Loucy (cell line): ENCODE data around the gene PBRM1.

ENCODE experiments used
- H2AFZ ChIP-seq: fragments of 200-600 bp; sonication (generic); 2 replicates; pipeline ENCODE4 v1.6.0; 2016; ENCODE audit warnings: antibody characterized with exemption, mild to moderate bottlenecking, low read length, moderate library complexity
- H3F3A ChIP-seq: fragments of 200-600 bp; 2 replicates; pipeline ENCODE4 v1.6.0; 2016; ENCODE audit warnings: antibody characterized with exemption, low read depth, mild to moderate bottlenecking
- H3K27me3 ChIP-seq: fragments of 200-600 bp; sonication (generic); 2 replicates; pipeline ENCODE4 v1.6.1; 2014; ENCODE audit warnings: low read length, mild to moderate bottlenecking; ENCODE audit not compliant: insufficient read depth, poor library complexity, severe bottlenecking
- H3K36me3 ChIP-seq: fragments of 200-600 bp; sonication (generic); 2 replicates; pipeline ENCODE4 v1.6.1; 2016; ENCODE audit warnings: low read length; ENCODE audit not compliant: insufficient read depth
- H3K4me1 ChIP-seq: fragments of 200-600 bp; sonication (generic); 2 replicates; pipeline ENCODE4 v1.5.1; 2014; ENCODE audit warnings: low read length, mild to moderate bottlenecking; ENCODE audit not compliant: insufficient read depth, poor library complexity, severe bottlenecking
- H3K4me2 ChIP-seq: fragments of 200-600 bp; sonication (generic); 2 replicates; pipeline ENCODE4 v1.6.0; 2014; ENCODE audit warnings: antibody characterized with exemption, low read length, low read depth, mild to moderate bottlenecking; ENCODE audit not compliant: poor library complexity, severe bottlenecking
- H3K4me3 ChIP-seq: fragments of 200-600 bp; sonication (generic); 2 replicates; pipeline ENCODE4 v1.5.1; 2014; ENCODE audit warnings: low read length, mild to moderate bottlenecking, mixed read lengths; ENCODE audit not compliant: poor library complexity, severe bottlenecking
- H3K79me2 ChIP-seq: fragments of 200-600 bp; sonication (generic); 2 replicates; pipeline ENCODE4 v1.6.1; 2014; ENCODE audit warnings: low read length; ENCODE audit not compliant: insufficient read depth
- H3K9ac ChIP-seq: fragments of 200-600 bp; sonication (generic); 2 replicates; pipeline ENCODE4 v1.6.0; 2014; ENCODE audit warnings: mild to moderate bottlenecking, low read depth, low read length, moderate library complexity; ENCODE audit not compliant: poor library complexity, severe bottlenecking
- H3K9me2 ChIP-seq: fragments of 200-600 bp; sonication (generic); replicated peaks from 2 replicates; pipeline ENCODE4 v1.6.1; 2016; ENCODE audit warnings: low read depth, low read length, mixed read lengths
- H3K9me3 ChIP-seq: fragments of 200-600 bp; sonication (generic); 2 replicates; pipeline ENCODE4 v1.6.1; 2014; ENCODE audit warnings: mild to moderate bottlenecking, antibody characterized with exemption, low read length, low read depth; ENCODE audit not compliant: insufficient read depth
- H4K20me1 ChIP-seq: fragments of 200-600 bp; sonication (generic); 2 replicates; pipeline ENCODE4 v1.6.0; 2014; ENCODE audit warnings: antibody characterized with exemption, low read length, mild to moderate bottlenecking; ENCODE audit not compliant: insufficient read depth, poor library complexity, severe bottlenecking
- EZH2phosphoT487 ChIP-seq: fragments of 200-600 bp; IDR thresholded peaks from 2 replicates; pipeline ENCODE4 v1.6.1; 2018; ENCODE audit warnings: antibody characterized with exemption, mild to moderate bottlenecking, moderate library complexity, borderline replicate concordance
- TF ChIP-seq, protein P1 (sequence below): fragments of 200-600 bp; sonication (generic); conservative IDR thresholded peaks from 2 replicates; pipeline ENCODE4 v1.5.1; 2014; ENCODE audit warnings: mild to moderate bottlenecking, antibody characterized with exemption, low read length

Gene PBRM1

GRCh38 chr3:52600258-52600657, 85.5 kb downstream of the PBRM1 start:
- Histone ChIP-seq H4K20me1 (no peaks in the 10 kb centered on the region), H3K36me3 (peaks cover 79% of the 10 kb centered on the region), H3K79me2 (peaks cover 3% of the 10 kb centered on the region; the same call in 1 of the 2 replicates), H2AFZ (no peak overlapping the region), H3K4me3 (no peak overlapping the region), H3K9me2 (no peaks in the 10 kb centered on the region), H3K9me3 (peaks cover 7% of the 10 kb centered on the region; the same call in 1 of the 2 replicates), H3K9ac (no peak overlapping the region), H3K4me1 (no peaks in the 10 kb centered on the region), H3K27me3 (no peaks in the 10 kb centered on the region), H3F3A (0 out of 2 replicates have a peak, but pooled peaks cover 3% of the 10 kb centered on the region), H3K4me2 (no peak overlapping the region)
- no peak for TF ChIP-seq EZH2phosphoT487
- TF ChIP-seq, protein P1, sequence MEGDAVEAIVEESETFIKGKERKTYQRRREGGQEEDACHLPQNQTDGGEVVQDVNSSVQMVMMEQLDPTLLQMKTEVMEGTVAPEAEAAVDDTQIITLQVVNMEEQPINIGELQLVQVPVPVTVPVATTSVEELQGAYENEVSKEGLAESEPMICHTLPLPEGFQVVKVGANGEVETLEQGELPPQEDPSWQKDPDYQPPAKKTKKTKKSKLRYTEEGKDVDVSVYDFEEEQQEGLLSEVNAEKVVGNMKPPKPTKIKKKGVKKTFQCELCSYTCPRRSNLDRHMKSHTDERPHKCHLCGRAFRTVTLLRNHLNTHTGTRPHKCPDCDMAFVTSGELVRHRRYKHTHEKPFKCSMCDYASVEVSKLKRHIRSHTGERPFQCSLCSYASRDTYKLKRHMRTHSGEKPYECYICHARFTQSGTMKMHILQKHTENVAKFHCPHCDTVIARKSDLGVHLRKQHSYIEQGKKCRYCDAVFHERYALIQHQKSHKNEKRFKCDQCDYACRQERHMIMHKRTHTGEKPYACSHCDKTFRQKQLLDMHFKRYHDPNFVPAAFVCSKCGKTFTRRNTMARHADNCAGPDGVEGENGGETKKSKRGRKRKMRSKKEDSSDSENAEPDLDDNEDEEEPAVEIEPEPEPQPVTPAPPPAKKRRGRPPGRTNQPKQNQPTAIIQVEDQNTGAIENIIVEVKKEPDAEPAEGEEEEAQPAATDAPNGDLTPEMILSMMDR: no peak

GRCh38 chr3:52596658-52597265, 89.0 kb downstream of the PBRM1 start:
- Histone ChIP-seq H3K79me2 (no peaks in the 10 kb centered on the region), H4K20me1 (no peaks in the 10 kb centered on the region), H3K9me3 (peaks cover 7% of the 10 kb centered on the region; the same call in 1 of the 2 replicates), H3K36me3 (peaks cover 54% of the 10 kb centered on the region), H3K4me2 (no peak overlapping the region), H3K4me3 (no peak overlapping the region), H2AFZ (no peak overlapping the region), H3K4me1 (no peaks in the 10 kb centered on the region), H3K27me3 (no peaks in the 10 kb centered on the region), H3K9me2 (no peaks in the 10 kb centered on the region), H3K9ac (no peak overlapping the region), H3F3A (0 out of 2 replicates have a peak, but pooled peaks cover 3% of the 10 kb centered on the region)
- TF ChIP-seq EZH2phosphoT487: no peak
- TF ChIP-seq, protein P1: no peak

- Histone ChIP-seq H3K27me3 (no peaks in the 10 kb centered on the region), H3K4me1 (no peaks in the 10 kb centered on the region), H3K9me3 (no peaks in the 10 kb centered on the region), H3K9me2 (no peaks in the 10 kb centered on the region), H3K79me2 (no peaks in the 10 kb centered on the region), H3K9ac (no peak overlapping the region), H3K36me3 (peaks cover 35% of the 10 kb centered on the region; the same call in 1 of the 2 replicates), H4K20me1 (no peaks in the 10 kb centered on the region), H3K4me2 (no peak overlapping the region), H2AFZ (no peak overlapping the region), H3F3A (no peaks in the 10 kb centered on the region), H3K4me3 (no peak overlapping the region)
- TF ChIP-seq EZH2phosphoT487: no peak
- TF ChIP-seq, protein P1: no peak
Measured at GRCh38 chr3:52593103-52593502, 92.6 kb downstream of the PBRM1 start.
